Loucy (cell line): Measurements from ENCODE around the gene MRE11.

Experiments
- H2AFZ ChIP-seq: fragments of 200-600 bp; sonication (generic); 2 replicates; pipeline ENCODE4 v1.6.0; 2016; ENCODE audit warnings: antibody characterized with exemption, mild to moderate bottlenecking, low read length, moderate library complexity
- H3F3A ChIP-seq: fragments of 200-600 bp; 2 replicates; pipeline ENCODE4 v1.6.0; 2016; ENCODE audit warnings: antibody characterized with exemption, low read depth, mild to moderate bottlenecking
- H3K27me3 ChIP-seq: fragments of 200-600 bp; sonication (generic); 2 replicates; pipeline ENCODE4 v1.6.1; 2014; ENCODE audit warnings: low read length, mild to moderate bottlenecking; ENCODE audit not compliant: insufficient read depth, poor library complexity, severe bottlenecking
- H3K36me3 ChIP-seq: fragments of 200-600 bp; sonication (generic); 2 replicates; pipeline ENCODE4 v1.6.1; 2016; ENCODE audit warnings: low read length; ENCODE audit not compliant: insufficient read depth
- H3K4me1 ChIP-seq: fragments of 200-600 bp; sonication (generic); 2 replicates; pipeline ENCODE4 v1.5.1; 2014; ENCODE audit warnings: low read length, mild to moderate bottlenecking; ENCODE audit not compliant: insufficient read depth, poor library complexity, severe bottlenecking
- H3K4me2 ChIP-seq: fragments of 200-600 bp; sonication (generic); 2 replicates; pipeline ENCODE4 v1.6.0; 2014; ENCODE audit warnings: antibody characterized with exemption, low read length, low read depth, mild to moderate bottlenecking; ENCODE audit not compliant: poor library complexity, severe bottlenecking
- H3K4me3 ChIP-seq: fragments of 200-600 bp; sonication (generic); 2 replicates; pipeline ENCODE4 v1.5.1; 2014; ENCODE audit warnings: low read length, mild to moderate bottlenecking, mixed read lengths; ENCODE audit not compliant: poor library complexity, severe bottlenecking
- H3K79me2 ChIP-seq: fragments of 200-600 bp; sonication (generic); 2 replicates; pipeline ENCODE4 v1.6.1; 2014; ENCODE audit warnings: low read length; ENCODE audit not compliant: insufficient read depth
- H3K9ac ChIP-seq: fragments of 200-600 bp; sonication (generic); 2 replicates; pipeline ENCODE4 v1.6.0; 2014; ENCODE audit warnings: mild to moderate bottlenecking, low read depth, low read length, moderate library complexity; ENCODE audit not compliant: poor library complexity, severe bottlenecking
- H3K9me2 ChIP-seq: fragments of 200-600 bp; sonication (generic); replicated peaks from 2 replicates; pipeline ENCODE4 v1.6.1; 2016; ENCODE audit warnings: low read depth, low read length, mixed read lengths
- H3K9me3 ChIP-seq: fragments of 200-600 bp; sonication (generic); 2 replicates; pipeline ENCODE4 v1.6.1; 2014; ENCODE audit warnings: mild to moderate bottlenecking, antibody characterized with exemption, low read length, low read depth; ENCODE audit not compliant: insufficient read depth
- H4K20me1 ChIP-seq: fragments of 200-600 bp; sonication (generic); 2 replicates; pipeline ENCODE4 v1.6.0; 2014; ENCODE audit warnings: antibody characterized with exemption, low read length, mild to moderate bottlenecking; ENCODE audit not compliant: insufficient read depth, poor library complexity, severe bottlenecking
- CTCF ChIP-seq: fragments of 200-600 bp; sonication (generic); conservative IDR thresholded peaks from 2 replicates; pipeline ENCODE4 v1.5.1; 2014; ENCODE audit warnings: mild to moderate bottlenecking, antibody characterized with exemption, low read length
- EZH2phosphoT487 ChIP-seq: fragments of 200-600 bp; IDR thresholded peaks from 2 replicates; pipeline ENCODE4 v1.6.1; 2018; ENCODE audit warnings: antibody characterized with exemption, mild to moderate bottlenecking, moderate library complexity, borderline replicate concordance

Gene MRE11

GRCh38 chr11:94418123-94418765 is 75.4 kb downstream of the MRE11 start:
- H3K4me1 ChIP-seq, result no peaks in the 10 kb centered on the region
- H3K27me3 ChIP-seq, result no peaks in the 10 kb centered on the region
- H3F3A ChIP-seq, result no peaks in the 10 kb centered on the region
- no peak for TF ChIP-seq EZH2phosphoT487
- no peak for TF ChIP-seq CTCF
- no peaks in the 10 kb centered on the region for H3K79me2 ChIP-seq
- no peaks in the 10 kb centered on the region for H3K9me2 ChIP-seq
- H4K20me1 ChIP-seq, result no peaks in the 10 kb centered on the region
- no peak overlapping the region for H3K4me3 ChIP-seq
- H3K36me3 ChIP-seq, result peaks cover 40% of the 10 kb centered on the region; the same call in 1 of the 2 replicates
- H3K9me3 ChIP-seq, result no peaks in the 10 kb centered on the region
- H3K9ac ChIP-seq, result no peak overlapping the region
- H3K4me2 ChIP-seq, result no peak overlapping the region
- H2AFZ ChIP-seq, result no peak overlapping the region

GRCh38 chr11:94417386-94417987 is 76.2 kb downstream of the MRE11 start:
- TF ChIP-seq CTCF, result peak; percentile 61
- TF ChIP-seq EZH2phosphoT487, result no peak
- H3K36me3 ChIP-seq, result peaks cover 36% of the 10 kb centered on the region; the same call in 1 of the 2 replicates
- no peak overlapping the region for H3K9ac ChIP-seq
- no peaks in the 10 kb centered on the region for H3K9me2 ChIP-seq
- H3K4me3 ChIP-seq, result no peak overlapping the region
- H3K4me2 ChIP-seq, result no peak overlapping the region
- H3K4me1 ChIP-seq, result no peaks in the 10 kb centered on the region
- H4K20me1 ChIP-seq, result no peaks in the 10 kb centered on the region
- H3K9me3 ChIP-seq, result no peaks in the 10 kb centered on the region
- no peak overlapping the region for H2AFZ ChIP-seq
- H3K79me2 ChIP-seq, result no peaks in the 10 kb centered on the region
- H3K27me3 ChIP-seq, result no peaks in the 10 kb centered on the region
- no peaks in the 10 kb centered on the region for H3F3A ChIP-seq

GRCh38 chr11:94405062-94405833 is 88.4 kb downstream of the MRE11 start:
- H3K4me2 ChIP-seq, result no peak overlapping the region
- no peaks in the 10 kb centered on the region for H3K36me3 ChIP-seq
- TF ChIP-seq CTCF (no peak), EZH2phosphoT487 (no peak)
- no peaks in the 10 kb centered on the region for H3K79me2 ChIP-seq
- H3K4me3 ChIP-seq, result no peak overlapping the region
- H3F3A ChIP-seq, result no peaks in the 10 kb centered on the region
- no peaks in the 10 kb centered on the region for H3K27me3 ChIP-seq
- no peak overlapping the region for H2AFZ ChIP-seq
- no peaks in the 10 kb centered on the region for H3K9me2 ChIP-seq
- no peaks in the 10 kb centered on the region for H3K9me3 ChIP-seq
- no peaks in the 10 kb centered on the region for H4K20me1 ChIP-seq
- no peaks in the 10 kb centered on the region for H3K4me1 ChIP-seq
- H3K9ac ChIP-seq, result no peak overlapping the region
